ENCODE results near the gene ZNF813.
"Not testable (repeated sequence)": the region's sequence is repeated elsewhere in the genome, so short reads cannot be mapped to it uniquely, and the experiment has no call there.

The ZNF813 gene

DNA sequence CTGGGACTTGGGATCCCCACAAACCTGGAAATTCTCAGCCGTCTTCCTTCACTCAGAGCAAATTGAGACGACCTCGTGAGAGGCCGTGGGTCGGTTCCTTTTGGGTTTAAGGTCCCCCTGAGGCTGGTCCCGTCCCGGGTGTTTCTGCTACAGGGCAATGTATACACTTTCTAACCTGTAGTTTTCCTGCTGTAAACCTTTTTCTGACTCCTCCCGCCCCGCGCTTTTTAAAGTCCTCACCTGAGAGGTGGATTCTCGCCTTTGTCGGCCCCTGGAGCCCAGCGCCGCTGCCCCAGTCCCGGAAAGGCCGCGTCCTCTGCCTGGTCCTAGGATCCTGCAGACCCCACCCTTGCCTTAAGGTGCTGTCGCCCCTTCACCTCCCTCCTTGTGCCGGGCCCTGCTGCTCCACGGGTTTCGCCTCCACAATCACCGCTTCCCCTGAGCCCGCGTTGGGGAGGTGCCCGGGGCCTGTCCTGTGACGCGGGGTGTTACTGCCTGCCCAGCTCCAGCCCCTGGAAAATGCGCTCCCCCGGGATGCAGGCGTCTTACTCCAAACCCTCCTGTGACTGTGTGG, 35.4 kb upstream of the ZNF813 start:
- TF ChIP-seq AEBP2 (tag by site-specific recombination; IDR thresholded peaks at IDR 0.05; ENCODE audit: borderline replicate concordance) (no peak), ZXDB (tag by site-specific recombination; IDR thresholded peaks at IDR 0.05) (peak; percentile 42; the same call in 1 of the 2 replicates), ZNF302 (tag by site-specific recombination; IDR thresholded peaks at IDR 0.05; ENCODE audit: low read depth) (no peak), ZNF335 (tag by site-specific recombination; conservative IDR thresholded peaks at IDR 0.05) (peak; percentile 16; the same call in 1 of the 2 replicates), ZNF747 (tag by site-specific recombination; IDR thresholded peaks at IDR 0.05) (no peak), SP2 (tag by site-specific recombination; IDR thresholded peaks at IDR 0.05) (peak; percentile 4)

DNA sequence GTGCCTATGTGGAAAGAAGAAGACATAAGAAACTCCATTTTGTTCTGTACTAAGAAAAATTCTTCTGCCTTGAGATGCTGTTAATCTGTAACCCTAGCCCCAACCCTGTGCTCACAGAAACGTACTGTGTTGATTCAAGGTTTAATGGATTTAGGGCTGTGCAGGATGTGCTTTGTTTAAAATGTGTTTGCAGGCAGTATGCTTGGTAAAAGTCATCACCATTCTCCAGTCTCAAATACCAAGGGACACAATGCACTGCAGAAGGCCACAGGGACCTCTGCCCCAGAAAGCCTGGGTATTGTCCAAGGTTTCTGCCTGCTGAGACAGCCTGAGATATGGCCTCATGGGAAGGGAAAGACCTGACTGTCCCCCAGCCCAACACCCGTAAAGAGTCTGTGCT, 23.7 kb upstream of the ZNF813 start:
- POLR2A ChIA-PET; H3K4me3 ChIP-seq (ENCODE audit: low read depth, low read length); H3K9me3 ChIP-seq (ENCODE audit: control insufficient read depth, insufficient read depth, low read depth, low read length); H3K27ac ChIP-seq (ENCODE audit: extremely low read depth, low read depth, low read length); CTCF ChIA-PET; H3K4me1 ChIP-seq (ENCODE audit: control insufficient read depth, insufficient read depth, low read length): not testable (repeated sequence)
- H3K36me3 ChIP-seq (ENCODE audit: control insufficient read depth in 2 of 2, insufficient read depth in 1 of 2, low read length in 2 of 2): peaks cover 42 to 63% of the 10 kb centered on the region in 2 experiments

More for the DNA sequence above, 35.4 kb upstream of the ZNF813 start:
- Histone ChIP-seq H3K4me1 (ENCODE audit: control insufficient read depth, insufficient read depth, low read length) (no peaks in the 10 kb centered on the region), H3K36me3 (ENCODE audit: control insufficient read depth in 2 of 2, insufficient read depth in 1 of 2, low read length in 2 of 2) (peaks cover 17 to 34% of the 10 kb centered on the region in 2 experiments), H3K9me3 (ENCODE audit: control insufficient read depth, insufficient read depth, low read depth, low read length) (no peaks in the 10 kb centered on the region), H3K27ac (ENCODE audit: extremely low read depth, low read depth, low read length) (no peak overlapping the region), H3K4me3 (ENCODE audit: low read depth, low read length) (peak overlapping the region; percentile 94)
- POLR2A ChIA-PET: no interaction called here
- CTCF ChIA-PET: no interaction called here

DNA sequence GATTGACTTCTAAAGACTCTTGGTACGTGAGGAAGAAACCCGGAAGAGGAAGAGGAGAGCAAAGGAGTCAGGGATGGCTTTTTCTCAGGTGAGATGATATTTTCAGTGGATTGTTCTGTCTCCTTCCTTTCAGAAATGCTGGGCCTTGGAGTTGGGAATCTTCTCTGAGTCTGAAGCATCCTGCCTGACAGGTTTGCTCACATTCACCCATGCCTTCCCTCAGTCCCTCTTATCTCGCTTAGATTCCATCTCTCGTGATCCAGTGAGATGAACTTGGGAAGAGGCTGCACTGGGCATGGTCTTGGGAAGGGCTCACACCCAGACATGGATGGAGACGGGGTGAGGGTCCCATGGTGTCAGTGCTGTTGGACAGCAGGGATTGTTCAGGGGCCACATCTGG, 20.3 kb upstream of the ZNF813 start:
- CTCF ChIA-PET; H3K27ac ChIP-seq (ENCODE audit: extremely low read depth, low read depth, low read length); H3K9me3 ChIP-seq (ENCODE audit: control insufficient read depth, insufficient read depth, low read depth, low read length); POLR2A ChIA-PET; H3K4me3 ChIP-seq (ENCODE audit: low read depth, low read length); H3K4me1 ChIP-seq (ENCODE audit: control insufficient read depth, insufficient read depth, low read length): not testable (repeated sequence)
- peaks cover 44 to 64% of the 10 kb centered on the region in 2 experiments for H3K36me3 ChIP-seq (ENCODE audit: control insufficient read depth in 2 of 2, insufficient read depth in 1 of 2, low read length in 2 of 2)

GRCh38 chr19:53455828-53456227, 11.7 kb upstream of the ZNF813 start:
- Histone ChIP-seq H3K9me3 (ENCODE audit: control insufficient read depth, insufficient read depth, low read depth, low read length) (peaks cover 12% of the 10 kb centered on the region), H3K4me1 (ENCODE audit: control insufficient read depth, insufficient read depth, low read length) (no peaks in the 10 kb centered on the region), H3K27ac (ENCODE audit: extremely low read depth, low read depth, low read length) (no peak overlapping the region), H3K4me3 (ENCODE audit: low read depth, low read length) (no peak overlapping the region), H3K36me3 (ENCODE audit: control insufficient read depth in 2 of 2, insufficient read depth in 1 of 2, low read length in 2 of 2) (peaks cover 39 to 51% of the 10 kb centered on the region in 2 experiments)
- CTCF ChIA-PET: interaction anchor here (0.6 kb wide), 1 partner anchor 31 kb away, joined by 5 read pairs; no protein-coding TSS in a partner anchor
- POLR2A ChIA-PET: no interaction called here
- no peak for TF ChIP-seq ZNF473 (tag by site-specific recombination; IDR thresholded peaks at IDR 0.05)
- TF ChIP-seq ZNF274 (IDR thresholded peaks at IDR 0.05; ENCODE audit: low read length): no peak
- TF ChIP-seq ZNF274 (tag by site-specific recombination; IDR thresholded peaks at IDR 0.05; ENCODE audit: borderline replicate concordance): peak; percentile 63; the same call in 1 of the 2 replicates

DNA sequence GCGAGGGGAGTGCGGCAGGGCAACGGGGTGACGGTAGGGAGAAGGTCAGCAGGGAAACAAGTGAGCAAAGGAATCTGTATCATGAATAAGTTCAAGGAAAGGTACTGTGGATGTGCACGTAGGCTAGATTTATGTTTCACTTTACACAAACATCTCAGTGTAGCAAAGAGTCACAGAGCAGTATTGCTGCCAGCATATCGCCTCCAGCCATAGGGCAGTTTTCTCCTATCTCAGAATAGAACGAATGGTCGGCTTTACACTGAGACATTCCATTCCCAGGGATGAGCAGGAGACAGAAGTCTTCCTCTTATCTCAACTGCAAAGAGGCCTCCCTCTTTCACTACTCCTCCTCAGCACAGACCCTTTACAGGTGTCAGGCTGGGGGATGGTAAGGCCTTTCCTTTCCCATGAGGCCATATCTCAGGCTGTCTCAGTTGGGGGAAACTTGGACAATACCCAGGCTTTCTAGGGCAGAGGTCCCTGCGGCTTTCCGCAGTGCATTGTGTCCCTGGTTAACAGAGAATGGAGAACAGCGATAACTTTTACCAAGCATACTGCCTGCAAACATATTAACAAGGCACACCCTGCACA, 7.3 kb upstream of the ZNF813 start:
- H3K9me3 ChIP-seq (ENCODE audit: control insufficient read depth, insufficient read depth, low read depth, low read length); H3K4me3 ChIP-seq (ENCODE audit: low read depth, low read length); H3K4me1 ChIP-seq (ENCODE audit: control insufficient read depth, insufficient read depth, low read length); CTCF ChIA-PET; H3K27ac ChIP-seq (ENCODE audit: extremely low read depth, low read depth, low read length); POLR2A ChIA-PET; H3K36me3 ChIP-seq (ENCODE audit: control insufficient read depth in 2 of 2, insufficient read depth in 1 of 2, low read length in 2 of 2): not testable (repeated sequence)

DNA sequence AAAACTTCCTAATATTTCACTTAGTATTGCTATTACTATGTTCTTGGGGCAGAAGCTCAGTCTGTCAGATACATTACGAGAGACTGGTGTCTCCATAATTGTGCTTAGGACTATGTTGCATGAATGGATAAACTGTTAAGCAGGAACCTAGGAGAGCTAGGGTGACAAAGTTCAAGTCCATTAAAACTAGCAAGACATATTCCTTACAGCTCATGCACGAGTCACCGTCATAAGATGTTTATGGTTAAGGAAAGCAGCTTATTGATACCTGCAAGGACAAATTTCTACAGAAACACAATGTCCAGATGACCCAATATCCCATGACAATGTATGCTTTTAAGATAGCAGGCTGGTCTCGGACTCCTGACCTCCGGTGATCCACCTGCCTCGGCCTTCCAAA, 5.7 kb upstream of the ZNF813 start:
- Histone ChIP-seq H3K27ac (ENCODE audit: extremely low read depth, low read depth, low read length) (no peak overlapping the region), H3K36me3 (ENCODE audit: control insufficient read depth in 2 of 2, insufficient read depth in 1 of 2, low read length in 2 of 2) (no peaks in the 10 kb centered on the region), H3K4me1 (ENCODE audit: control insufficient read depth, insufficient read depth, low read length) (no peaks in the 10 kb centered on the region), H3K9me3 (ENCODE audit: control insufficient read depth, insufficient read depth, low read depth, low read length) (peaks cover 5% of the 10 kb centered on the region), H3K4me3 (ENCODE audit: low read depth, low read length) (no peak overlapping the region)
- ChIA-PET CTCF (interaction anchor here (0.6 to 1.0 kb wide), 2 partner anchors 156 to 284 kb away, joined by 3 read pairs; no protein-coding TSS in a partner anchor), POLR2A (interaction anchor here (0.7 kb wide), 1 partner anchor 28 kb away, joined by 3 read pairs; no protein-coding TSS in a partner anchor)
- TF ChIP-seq, protein P1, sequence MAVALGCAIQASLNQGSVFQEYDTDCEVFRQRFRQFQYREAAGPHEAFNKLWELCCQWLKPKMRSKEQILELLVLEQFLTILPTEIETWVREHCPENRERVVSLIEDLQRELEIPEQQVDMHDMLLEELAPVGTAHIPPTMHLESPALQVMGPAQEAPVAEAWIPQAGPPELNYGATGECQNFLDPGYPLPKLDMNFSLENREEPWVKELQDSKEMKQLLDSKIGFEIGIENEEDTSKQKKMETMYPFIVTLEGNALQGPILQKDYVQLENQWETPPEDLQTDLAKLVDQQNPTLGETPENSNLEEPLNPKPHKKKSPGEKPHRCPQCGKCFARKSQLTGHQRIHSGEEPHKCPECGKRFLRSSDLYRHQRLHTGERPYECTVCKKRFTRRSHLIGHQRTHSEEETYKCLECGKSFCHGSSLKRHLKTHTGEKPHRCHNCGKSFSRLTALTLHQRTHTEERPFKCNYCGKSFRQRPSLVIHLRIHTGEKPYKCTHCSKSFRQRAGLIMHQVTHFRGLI (tag by site-specific recombination; IDR thresholded peaks at IDR 0.05): no peak
- TF ChIP-seq ZNF600 (tag by site-specific recombination; IDR thresholded peaks at IDR 0.05): no peak
- TF ChIP-seq GLIS1 (tag by site-specific recombination; IDR thresholded peaks at IDR 0.05): no peak
- TF ChIP-seq, protein P2, sequence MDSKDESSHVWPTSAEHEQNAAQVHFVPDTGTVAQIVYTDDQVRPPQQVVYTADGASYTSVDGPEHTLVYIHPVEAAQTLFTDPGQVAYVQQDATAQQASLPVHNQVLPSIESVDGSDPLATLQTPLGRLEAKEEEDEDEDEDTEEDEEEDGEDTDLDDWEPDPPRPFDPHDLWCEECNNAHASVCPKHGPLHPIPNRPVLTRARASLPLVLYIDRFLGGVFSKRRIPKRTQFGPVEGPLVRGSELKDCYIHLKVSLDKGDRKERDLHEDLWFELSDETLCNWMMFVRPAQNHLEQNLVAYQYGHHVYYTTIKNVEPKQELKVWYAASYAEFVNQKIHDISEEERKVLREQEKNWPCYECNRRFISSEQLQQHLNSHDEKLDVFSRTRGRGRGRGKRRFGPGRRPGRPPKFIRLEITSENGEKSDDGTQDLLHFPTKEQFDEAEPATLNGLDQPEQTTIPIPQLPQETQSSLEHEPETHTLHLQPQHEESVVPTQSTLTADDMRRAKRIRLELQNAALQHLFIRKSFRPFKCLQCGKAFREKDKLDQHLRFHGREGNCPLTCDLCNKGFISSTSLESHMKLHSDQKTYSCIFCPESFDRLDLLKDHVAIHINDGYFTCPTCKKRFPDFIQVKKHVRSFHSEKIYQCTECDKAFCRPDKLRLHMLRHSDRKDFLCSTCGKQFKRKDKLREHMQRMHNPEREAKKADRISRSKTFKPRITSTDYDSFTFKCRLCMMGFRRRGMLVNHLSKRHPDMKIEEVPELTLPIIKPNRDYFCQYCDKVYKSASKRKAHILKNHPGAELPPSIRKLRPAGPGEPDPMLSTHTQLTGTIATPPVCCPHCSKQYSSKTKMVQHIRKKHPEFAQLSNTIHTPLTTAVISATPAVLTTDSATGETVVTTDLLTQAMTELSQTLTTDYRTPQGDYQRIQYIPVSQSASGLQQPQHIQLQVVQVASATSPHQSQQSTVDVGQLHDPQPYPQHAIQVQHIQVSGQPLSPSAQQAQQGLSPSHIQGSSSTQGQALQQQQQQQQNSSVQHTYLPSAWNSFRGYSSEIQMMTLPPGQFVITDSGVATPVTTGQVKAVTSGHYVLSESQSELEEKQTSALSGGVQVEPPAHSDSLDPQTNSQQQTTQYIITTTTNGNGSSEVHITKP (tag by site-specific recombination; IDR thresholded peaks at IDR 0.05): no peak

Measured in HEK293 (cell line).